Measurements from ENCODE around the gene ACSL1. TPM values are rescaled to one million over a fixed set of nuclear protein-coding genes. Genes with fewer than 3 reads are reported as not detected.

Gene ACSL1
- total and polyA plus RNA-seq, 9 of the 15 experiments (the other 6 are each of a cell fraction or from before 2014, with no cell fraction given): 6.7 to 24.1 (median 15.0) TPM

DNA sequence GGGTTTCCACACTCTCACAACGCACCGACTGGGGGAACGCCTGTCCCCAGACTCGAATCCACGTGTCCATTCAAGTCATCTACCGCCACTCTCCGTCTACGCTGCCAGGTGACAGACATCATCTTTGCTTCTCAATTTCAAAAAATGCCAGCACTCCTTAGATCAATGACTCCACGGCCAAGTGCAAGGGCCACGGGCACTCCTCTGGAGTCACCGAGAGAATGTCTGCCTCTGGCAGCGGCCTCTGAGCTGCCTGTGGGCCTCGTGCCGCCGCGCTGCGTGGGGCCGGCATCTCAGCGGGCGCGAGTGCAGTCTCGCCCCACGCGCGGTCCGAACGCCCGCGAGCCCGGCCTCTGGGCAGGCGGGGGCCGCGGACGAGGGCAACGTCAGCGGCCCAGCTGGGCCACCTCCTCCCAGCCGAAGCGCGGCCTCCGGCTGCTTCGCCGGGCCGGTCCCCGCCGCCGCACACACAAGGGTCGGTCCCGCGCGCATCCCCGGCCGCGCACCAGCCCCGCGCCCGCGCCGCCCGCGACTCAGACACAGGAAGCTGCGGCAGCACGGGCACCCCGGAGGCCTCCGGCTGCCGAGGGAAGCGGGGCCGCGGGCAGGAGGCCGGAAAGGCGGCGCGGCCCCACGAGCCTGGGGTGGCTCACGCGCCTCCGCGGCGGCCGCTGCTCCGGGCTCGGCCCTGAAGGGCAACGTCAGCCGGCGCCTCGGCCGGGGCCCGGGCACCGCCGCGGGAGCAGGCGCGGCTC is 450 bp downstream of the ACSL1 start (continued):
- TF ChIP-seq TOE1 (IDR thresholded peaks at IDR 0.05; ENCODE audit: borderline replicate concordance) (no peak), TOE1 (CRISPR knock-in tag; IDR thresholded peaks at IDR 0.05; ENCODE audit: borderline replicate concordance, low read depth) (no peak), POLR2H (tag; IDR thresholded peaks at IDR 0.05; ENCODE audit: low read depth) (no peak), MEF2A (IDR thresholded peaks at IDR 0.05; ENCODE audit: control insufficient read depth, low read depth, low read length) (no peak), TCFL5 (CRISPR knock-in tag; conservative IDR thresholded peaks at IDR 0.05) (no peak), NFYB (IDR thresholded peaks at IDR 0.05; ENCODE audit: extremely low read depth, insufficient read length) (no peak), RAD51 (IDR thresholded peaks at IDR 0.05; ENCODE audit: borderline replicate concordance, low read depth) (no peak), MIER1 (IDR thresholded peaks at IDR 0.05; ENCODE audit: low read depth) (no peak), ZBTB1 (CRISPR knock-in tag; IDR thresholded peaks at IDR 0.05; ENCODE audit: borderline replicate concordance, low read depth) (peak; percentile 74; the same call in 1 of the 2 replicates), KLF6 (CRISPR knock-in tag; IDR thresholded peaks at IDR 0.05; ENCODE audit: borderline replicate concordance) (no peak), ZNF668 (CRISPR knock-in tag; IDR thresholded peaks at IDR 0.05) (no peak), FOSL1 (tag; conservative IDR thresholded peaks at IDR 0.05) (no peak), ZNF384 (IDR thresholded peaks at IDR 0.05; ENCODE audit: low read depth, low read length) (no peak), DMBX1 (CRISPR knock-in tag; IDR thresholded peaks at IDR 0.05; ENCODE audit: borderline replicate concordance) (no peak), GTF2A2 (tag; IDR thresholded peaks at IDR 0.05) (no peak), OTX1 (CRISPR knock-in tag; IDR thresholded peaks at IDR 0.05) (no peak), HNRNPK (IDR thresholded peaks at IDR 0.05; ENCODE audit: low read depth, low read length, poor library complexity, severe bottlenecking) (no peak), MECOM (CRISPR knock-in tag; IDR thresholded peaks at IDR 0.05) (no peak)
- TF ChIP-seq, protein P1, sequence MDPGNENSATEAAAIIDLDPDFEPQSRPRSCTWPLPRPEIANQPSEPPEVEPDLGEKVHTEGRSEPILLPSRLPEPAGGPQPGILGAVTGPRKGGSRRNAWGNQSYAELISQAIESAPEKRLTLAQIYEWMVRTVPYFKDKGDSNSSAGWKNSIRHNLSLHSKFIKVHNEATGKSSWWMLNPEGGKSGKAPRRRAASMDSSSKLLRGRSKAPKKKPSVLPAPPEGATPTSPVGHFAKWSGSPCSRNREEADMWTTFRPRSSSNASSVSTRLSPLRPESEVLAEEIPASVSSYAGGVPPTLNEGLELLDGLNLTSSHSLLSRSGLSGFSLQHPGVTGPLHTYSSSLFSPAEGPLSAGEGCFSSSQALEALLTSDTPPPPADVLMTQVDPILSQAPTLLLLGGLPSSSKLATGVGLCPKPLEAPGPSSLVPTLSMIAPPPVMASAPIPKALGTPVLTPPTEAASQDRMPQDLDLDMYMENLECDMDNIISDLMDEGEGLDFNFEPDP (CRISPR knock-in tag; IDR thresholded peaks at IDR 0.05): no peak
- TF ChIP-seq, protein P2, sequence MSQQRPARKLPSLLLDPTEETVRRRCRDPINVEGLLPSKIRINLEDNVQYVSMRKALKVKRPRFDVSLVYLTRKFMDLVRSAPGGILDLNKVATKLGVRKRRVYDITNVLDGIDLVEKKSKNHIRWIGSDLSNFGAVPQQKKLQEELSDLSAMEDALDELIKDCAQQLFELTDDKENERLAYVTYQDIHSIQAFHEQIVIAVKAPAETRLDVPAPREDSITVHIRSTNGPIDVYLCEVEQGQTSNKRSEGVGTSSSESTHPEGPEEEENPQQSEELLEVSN (IDR thresholded peaks at IDR 0.05; ENCODE audit: borderline replicate concordance in 1 of 2, extremely low read depth in 1 of 2, insufficient read depth in 1 of 2, insufficient read length in 1 of 2, low read depth in 1 of 2, low read length in 1 of 2, poor library complexity in 1 of 2, severe bottlenecking in 1 of 2): peak in 1 of 2 experiments; percentile 66
- TF ChIP-seq, protein P3, sequence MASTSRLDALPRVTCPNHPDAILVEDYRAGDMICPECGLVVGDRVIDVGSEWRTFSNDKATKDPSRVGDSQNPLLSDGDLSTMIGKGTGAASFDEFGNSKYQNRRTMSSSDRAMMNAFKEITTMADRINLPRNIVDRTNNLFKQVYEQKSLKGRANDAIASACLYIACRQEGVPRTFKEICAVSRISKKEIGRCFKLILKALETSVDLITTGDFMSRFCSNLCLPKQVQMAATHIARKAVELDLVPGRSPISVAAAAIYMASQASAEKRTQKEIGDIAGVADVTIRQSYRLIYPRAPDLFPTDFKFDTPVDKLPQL (IDR thresholded peaks at IDR 0.05; ENCODE audit: extremely low read depth, insufficient read length): no peak
- TF ChIP-seq, protein P4, sequence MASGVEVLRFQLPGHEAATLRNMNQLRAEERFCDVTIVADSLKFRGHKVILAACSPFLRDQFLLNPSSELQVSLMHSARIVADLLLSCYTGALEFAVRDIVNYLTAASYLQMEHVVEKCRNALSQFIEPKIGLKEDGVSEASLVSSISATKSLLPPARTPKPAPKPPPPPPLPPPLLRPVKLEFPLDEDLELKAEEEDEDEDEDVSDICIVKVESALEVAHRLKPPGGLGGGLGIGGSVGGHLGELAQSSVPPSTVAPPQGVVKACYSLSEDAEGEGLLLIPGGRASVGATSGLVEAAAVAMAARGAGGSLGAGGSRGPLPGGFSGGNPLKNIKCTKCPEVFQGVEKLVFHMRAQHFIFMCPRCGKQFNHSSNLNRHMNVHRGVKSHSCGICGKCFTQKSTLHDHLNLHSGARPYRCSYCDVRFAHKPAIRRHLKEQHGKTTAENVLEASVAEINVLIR (CRISPR knock-in tag; IDR thresholded peaks at IDR 0.05): no peak

Measured in K562 (cell line).